ENCODE measurements around the gene NALF2. TPM values are rescaled to one million over a fixed set of nuclear protein-coding genes. Genes with fewer than 3 reads are reported as not detected.

Gene NALF2
- total RNA-seq, 1 experiment from 2014 or later = not detected

DNA sequence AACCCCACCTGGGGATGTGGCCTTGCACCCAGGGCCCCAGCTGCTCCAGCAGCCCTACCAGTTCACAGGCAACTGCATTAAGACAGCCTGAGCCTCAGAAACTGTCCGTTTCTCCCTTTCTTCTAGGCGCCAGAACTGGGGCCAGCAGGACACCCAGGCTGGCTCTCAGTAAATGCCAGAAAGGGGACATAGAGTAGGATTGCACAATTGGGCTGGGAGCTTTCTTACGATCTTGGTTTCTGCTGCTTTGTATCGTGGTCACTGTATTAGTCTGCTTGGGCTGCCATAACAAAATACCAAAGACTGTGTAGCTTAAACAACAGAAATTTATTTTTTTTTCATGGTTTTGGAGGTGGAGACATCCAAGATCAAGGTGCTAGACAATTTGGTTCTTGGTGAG lies 48.4 kb downstream of the NALF2 start:
- CTCF ChIA-PET = no interaction called here
- no TSS peak for BruUV-seq (replicated peaks)
- no peaks in the 10 kb centered on the region for H3K9me2 ChIP-seq (replicated peaks; ENCODE audit: low read length)
- H3K27me3 ChIP-seq (ENCODE audit: low read length) = no peaks in the 10 kb centered on the region
- no peak overlapping the region for H3K27ac ChIP-seq (ENCODE audit: low read length)
- H3K4me2 ChIP-seq (ENCODE audit: low read length) = no peak overlapping the region
- H4K20me1 ChIP-seq (ENCODE audit: low read length) = no peaks in the 10 kb centered on the region
- H3K79me2 ChIP-seq (ENCODE audit: low read length) = no peaks in the 10 kb centered on the region
- no peak for DNase-seq
- no peaks in the 10 kb centered on the region for H3F3A ChIP-seq (ENCODE audit: low read length, unreplicated experiment)
- no peaks in the 10 kb centered on the region for H3K4me1 ChIP-seq (ENCODE audit: insufficient read depth, low read length)
- ATAC-seq = no peak
- TF ChIP-seq EZH2phosphoT487 (IDR thresholded peaks at IDR 0.05; ENCODE audit: borderline replicate concordance, low read length) (no peak), CTCF (conservative IDR thresholded peaks at IDR 0.05; ENCODE audit: low read depth, low read length) (no peak), EZH2 (IDR thresholded peaks at IDR 0.05; ENCODE audit: low read length, unreplicated experiment) (no peak)
- no peaks in the 10 kb centered on the region for H3K9me3 ChIP-seq (ENCODE audit: low read length)
- H3K9ac ChIP-seq (ENCODE audit: low read length) = no peak overlapping the region
- intact Hi-C loops (cut with micrococcal nuclease) = no loop called here
- H3K36me3 ChIP-seq (ENCODE audit: low read depth, low read length) = no peaks in the 10 kb centered on the region
- no peak overlapping the region for H3K4me3 ChIP-seq (ENCODE audit: low read length)
- H2AFZ ChIP-seq (ENCODE audit: low read length) = no peak overlapping the region
- POLR2A ChIA-PET (ENCODE audit: unreplicated experiment) = no interaction called here

Other genes starting within 250 kb of the NALF2 start
- 0.15 and 1.0 TPM in 2 replicates for gene EDA, start 111.8 kb downstream of the NALF2 start, total RNA-seq (2014; rRNA removed)

Data from PC-3 (cell line).